Stimulated activated CD4-positive, alpha-beta T cell treated with anti-CD3 and anti-CD28 coated beads, Interleukin-1b, Interleukin-23, amount 100 ng/mL, for 1 hour (primary cell): Measurements from ENCODE around the gene RBMS3.

Experiments used
- DNase-seq, 2 donors: peaks; one replicate each; pipeline ENCODE4 v3.0.0-alpha.2; 2020; ENCODE audit warnings: low read depth in 2 of 2

The RBMS3 gene

DNA sequence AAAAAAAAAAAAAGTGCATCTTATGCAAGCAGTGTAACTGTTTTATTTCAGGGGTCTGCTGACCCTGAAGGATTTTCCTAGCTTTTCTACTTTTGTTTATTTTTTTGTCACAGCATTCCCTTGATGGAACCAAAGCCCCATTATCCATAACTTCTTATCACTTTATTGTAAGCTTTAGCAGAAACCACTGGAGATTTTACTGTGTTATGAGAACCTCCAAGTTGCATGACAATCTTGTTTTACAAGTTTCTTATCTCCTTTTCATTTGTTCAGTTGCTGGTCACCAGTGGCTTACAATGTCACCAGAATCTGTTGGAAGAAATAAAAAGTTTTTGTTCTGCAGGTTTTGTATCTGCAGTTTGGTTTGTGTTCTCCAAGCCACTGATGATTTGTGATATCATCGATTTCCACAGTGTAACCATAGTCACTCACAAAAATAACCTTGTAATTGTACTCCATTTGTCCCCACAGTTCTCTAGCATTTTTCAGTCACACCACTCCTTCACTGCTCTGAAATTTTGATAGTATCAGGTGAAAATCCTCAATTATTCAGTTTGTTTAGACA is 660.0 kb downstream of the RBMS3 start:
- no peak for DNase-seq

DNA sequence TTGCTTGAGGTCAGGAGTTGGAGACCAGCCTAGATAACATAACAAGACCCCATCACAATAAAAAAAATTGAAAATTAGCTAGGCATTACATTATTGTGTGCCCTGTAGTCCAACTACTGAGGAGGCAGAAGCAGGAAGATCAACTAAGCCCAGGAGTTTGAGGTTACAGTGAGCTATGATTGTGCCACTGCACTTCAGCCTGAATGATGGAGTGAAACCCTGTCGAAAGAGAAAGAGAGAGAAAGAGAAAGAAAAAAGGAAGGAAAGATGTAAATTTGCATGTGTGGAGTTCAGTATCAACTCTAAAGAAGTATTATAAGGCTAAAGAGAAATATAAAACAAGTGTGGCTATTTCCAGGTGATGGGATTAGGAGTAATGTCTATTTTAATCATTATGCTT is 661.4 kb downstream of the RBMS3 start:
- no peak for DNase-seq

DNA sequence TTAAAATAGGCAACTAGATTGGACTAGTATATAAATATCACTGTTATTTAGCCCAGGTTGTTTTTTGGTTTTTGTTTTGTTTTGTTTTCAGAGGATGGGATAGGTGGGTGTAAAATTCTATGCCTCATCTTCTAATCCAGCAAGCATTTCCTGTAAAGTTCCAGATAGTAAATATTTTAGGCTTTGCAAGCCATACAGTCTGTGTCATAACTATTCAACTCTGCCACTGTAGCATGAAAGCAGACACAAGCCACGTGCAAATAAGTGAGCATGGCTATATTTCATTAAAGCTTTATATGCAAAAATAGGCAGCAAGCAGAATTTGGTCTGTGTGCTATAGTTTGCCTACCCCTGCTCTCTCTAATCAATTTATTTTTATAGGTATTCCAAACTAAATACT is 668.3 kb downstream of the RBMS3 start:
- DNase-seq = no peak

DNA sequence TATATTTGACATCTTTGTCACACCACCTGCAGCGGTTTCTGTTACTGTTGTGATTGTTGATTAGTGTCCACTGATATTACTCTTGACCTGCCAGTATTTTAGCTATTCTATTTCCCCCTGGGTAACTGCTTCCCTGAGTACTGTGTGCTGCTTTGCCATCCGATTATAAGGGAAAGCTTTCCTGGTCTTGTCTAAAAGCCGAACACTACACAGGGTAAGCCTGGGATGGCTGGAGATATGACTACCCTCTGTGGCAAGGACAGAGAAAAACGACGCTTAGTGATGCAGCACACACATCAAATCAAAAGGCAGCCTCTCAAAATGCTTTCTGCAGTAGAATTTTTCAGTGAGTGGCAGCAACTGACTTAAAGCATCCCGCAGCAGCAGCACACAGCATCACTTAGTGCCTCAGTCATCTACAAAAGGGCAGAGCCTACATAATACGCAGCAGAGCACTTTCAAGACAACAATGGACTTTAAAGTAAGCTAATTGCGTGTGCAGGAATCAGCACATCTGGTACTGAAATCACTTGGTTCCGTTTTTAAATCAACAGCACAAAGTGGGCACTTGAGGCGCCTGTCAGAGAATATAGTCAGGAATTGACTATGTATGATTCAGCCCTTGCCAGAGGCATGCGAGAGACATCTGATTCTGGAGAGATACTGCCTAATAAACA is 669.2 kb downstream of the RBMS3 start:
- DNase-seq = no peak

DNA sequence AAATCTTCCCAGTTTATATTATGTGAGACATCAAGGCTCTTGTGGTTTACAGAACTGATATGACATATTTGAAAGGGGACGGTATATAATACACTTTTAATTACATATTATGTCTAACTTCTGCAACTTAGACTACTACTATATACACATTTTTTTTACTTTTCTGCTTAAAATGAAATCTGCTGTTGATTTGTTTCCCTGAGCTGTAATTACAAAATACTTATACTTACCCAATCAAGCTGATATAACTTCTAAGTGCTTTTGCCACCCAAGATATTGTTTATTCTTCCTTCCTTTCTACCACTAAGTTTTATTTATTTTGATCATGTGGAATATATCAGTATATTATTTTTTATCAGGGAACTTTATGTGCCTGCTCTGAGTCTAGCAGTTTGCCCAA is 671.6 kb downstream of the RBMS3 start:
- DNase-seq = no peak

DNA sequence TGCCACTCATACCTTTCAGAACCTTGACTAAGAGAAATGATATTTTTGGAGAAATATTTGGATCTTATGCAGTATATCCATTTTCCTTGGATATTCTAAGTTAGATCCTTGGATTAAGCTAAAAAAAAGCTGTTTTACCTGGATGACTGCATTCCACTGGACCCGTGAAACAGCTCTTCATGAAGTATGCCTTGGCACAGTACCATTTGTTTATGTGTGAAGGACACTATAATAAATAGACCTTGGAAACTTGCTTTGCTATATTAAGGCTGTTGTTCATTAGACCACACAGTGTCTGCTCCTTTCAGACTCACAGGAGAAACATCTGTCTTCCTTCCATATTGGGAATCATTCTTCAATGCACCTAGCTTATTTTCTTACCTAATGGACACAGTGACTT is 674.5 kb downstream of the RBMS3 start:
- DNase-seq = no peak

DNA sequence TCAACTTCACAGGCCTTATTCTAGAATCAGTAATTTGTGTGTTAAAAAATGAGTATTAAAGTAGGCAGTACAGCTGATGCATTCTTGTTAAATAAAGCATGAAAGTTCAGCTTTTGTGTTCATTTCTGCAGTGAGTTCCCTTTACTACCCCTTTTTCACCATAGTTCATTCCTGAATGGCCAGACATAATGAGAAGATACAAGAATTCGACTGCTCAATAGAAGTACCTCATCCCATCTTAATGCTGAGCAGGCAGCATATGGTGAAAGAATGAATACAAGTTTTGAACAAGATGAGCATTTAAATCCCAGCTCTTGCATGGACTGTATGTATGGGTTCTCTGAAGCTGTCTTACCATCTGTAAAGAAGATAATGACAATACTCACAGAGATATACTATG is 677.9 kb downstream of the RBMS3 start:
- DNase-seq = no peak

DNA sequence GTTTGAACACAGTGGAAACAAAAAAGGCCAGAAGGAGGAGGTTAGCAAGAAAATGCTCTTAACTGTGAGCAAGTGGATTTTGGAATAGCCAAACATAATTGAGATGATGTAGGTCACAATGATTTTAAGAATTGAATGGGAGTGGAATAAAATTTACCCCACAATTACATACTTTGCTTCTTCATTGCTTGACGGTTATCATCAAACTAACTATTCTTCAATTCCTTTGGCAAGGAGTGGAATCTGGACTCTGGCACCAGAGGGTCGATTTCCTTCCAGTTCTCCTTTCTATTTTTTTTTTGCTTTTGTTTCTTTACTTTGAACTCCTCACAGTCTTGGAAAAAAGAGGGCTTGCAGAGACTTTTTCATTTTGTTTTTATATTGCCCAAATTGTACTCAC is 691.0 kb downstream of the RBMS3 start:
- DNase-seq = no peak

DNA sequence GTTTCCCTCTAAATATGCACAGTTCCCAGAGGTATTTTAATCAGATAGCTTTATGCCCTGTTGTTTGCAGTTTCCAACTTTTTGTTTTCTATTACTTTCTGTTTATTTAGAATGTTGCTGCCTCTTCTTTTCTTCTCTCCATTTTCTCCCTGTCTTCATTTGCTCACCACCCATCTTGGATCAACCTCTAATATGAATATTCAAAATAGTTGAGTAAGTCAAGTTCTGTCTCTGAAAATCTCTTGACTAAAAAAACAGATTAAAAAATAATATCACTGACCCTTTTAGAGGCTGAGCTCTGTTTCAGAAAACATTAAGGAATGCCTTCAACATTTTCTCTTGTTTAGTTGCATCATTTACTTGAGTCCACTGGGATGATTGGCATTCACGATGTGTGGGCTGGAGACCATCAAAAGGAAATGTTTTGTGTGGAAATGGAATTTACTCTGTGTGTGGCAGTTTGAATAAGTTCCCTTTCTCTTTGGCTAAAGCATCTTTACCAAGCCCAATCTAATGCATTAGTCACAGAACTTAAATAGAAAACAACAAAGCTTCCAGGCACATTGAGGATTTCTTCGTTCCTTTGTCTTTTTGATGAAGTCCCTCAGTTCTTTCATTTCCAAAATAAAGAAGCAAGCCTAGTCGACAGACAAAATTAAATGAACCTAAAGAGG is 691.6 kb downstream of the RBMS3 start:
- DNase-seq = no peak

DNA sequence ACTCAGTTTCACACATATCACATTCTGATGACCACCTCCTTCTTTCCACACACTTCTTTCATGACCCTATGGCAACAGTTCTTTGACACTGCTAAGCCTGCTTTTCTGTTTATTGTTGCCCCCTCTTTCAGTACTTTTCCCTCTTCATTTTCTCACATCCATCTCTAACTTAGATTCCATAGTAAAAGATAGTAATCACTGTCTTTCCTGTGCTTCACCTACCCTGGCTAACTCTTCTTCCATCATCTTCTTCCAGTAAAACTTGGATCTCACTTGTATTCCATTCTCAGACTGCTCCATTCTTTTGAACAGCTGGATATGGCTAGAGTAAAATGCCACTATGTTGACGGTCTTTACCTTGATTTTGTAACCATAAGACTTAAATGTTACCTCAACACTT is 692.9 kb downstream of the RBMS3 start:
- no peak for DNase-seq

DNA sequence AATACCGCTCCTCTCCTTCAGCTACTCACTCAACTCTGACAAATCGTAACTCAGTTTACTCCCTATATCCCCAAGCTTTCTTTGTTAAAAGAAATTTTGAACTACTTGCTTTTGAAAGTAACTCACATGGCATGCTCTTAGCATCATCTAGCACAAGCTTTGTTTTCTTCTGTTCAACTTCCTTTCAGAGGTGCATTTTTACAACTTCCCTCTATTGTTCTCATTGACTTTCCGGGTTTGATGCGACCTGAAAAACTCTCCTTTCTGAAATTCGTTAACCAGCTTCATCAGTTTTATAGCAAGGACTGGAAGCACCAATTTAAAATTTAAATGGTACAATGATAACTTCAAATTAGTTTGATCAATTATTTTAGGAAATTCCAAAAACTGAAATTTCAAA is 696.0 kb downstream of the RBMS3 start:
- no peak for DNase-seq

DNA sequence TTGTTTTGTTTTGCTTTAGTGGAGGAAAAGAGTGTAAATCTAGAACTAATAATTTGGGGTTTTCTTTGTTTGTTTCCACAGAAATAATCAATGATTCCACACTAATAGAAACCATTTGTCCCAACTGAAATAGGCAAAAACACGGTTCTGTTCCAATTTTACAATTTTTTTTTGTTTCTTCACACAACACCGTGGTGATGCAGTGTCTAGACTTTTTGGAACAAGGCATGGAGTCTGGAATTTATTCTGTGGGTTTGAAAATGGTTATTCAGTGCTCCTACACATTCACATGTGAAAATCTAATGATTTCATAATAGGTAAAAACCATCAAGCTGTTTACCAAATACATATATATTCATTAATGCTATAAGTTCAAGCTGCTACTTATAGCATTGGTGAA is 696.5 kb downstream of the RBMS3 start:
- no peak for DNase-seq

DNA sequence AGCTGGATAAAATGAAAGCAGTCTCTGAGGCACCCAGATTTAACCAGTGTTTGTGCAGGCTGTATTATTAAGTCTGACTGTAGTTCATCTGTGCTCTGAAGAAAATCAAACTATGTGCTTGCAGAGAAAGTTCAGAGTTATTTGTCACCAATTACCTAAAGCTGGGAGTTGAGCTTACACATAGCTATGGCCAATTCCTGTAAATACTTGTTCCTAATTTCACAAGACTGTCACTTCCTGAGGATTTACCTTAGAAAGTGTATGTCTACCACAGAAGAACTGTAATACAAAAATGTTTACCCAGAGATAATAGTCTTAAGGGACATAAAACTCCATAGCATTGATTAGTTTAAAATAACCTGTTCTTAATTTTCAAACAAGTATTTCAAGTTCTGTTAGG is 697.2 kb downstream of the RBMS3 start:
- no peak for DNase-seq

DNA sequence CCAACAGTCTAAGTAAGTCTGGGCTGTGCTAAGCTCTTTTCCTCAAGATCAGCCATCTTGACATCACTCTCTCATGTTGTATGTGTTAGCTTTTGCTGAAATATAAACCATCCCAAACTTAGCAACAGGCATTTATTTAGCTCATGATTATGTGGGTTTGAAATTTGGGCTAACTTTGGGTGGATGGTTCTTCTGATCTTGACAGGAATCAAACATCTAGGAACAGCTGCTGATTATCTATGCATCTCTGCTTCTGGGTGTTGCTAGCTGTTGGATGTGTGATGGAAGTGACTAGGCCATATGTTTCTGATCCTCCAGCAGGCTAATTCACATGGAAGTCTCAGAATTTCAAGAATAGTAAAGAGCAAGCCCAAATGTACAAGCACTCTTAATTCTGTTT is 710.3 kb downstream of the RBMS3 start:
- DNase-seq = no peak

DNA sequence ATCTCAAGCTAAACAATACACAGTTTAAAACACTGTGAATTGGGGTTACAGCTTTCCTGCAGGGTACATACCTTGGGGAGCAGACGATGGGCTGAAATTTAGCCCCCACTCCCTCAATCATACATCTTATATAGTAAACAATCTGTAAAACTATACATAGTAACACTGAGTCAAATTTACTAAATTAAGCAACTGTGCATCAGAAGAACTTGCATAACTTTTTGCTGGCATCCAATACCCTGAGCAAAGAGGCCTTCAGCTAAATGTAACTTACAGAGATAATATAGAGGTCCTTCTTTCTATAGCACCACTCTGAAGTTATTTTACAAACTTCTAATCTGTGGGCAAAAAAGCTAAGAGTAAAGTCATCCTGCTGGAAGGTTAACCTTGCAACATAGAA is 721.9 kb downstream of the RBMS3 start:
- no peak for DNase-seq

DNA sequence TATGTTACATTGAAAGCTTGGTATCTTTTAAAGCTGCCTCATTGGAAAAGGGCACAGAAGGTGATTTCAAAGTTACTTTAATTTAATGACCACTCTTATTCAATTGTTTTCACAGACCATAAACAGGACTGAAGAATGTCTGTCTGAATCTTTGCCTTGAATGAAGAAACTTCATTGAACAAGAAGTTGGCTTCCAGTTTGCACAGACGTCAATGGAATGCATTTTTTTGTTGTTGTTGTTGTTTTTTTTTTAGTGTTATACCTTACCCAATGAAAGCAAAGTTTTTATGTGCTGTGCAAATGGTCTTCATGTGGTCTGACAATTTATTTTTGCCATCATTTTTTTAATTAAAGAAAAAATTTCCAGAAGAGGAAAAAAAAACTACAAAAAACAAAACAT is 722.9 kb downstream of the RBMS3 start:
- no peak for DNase-seq

DNA sequence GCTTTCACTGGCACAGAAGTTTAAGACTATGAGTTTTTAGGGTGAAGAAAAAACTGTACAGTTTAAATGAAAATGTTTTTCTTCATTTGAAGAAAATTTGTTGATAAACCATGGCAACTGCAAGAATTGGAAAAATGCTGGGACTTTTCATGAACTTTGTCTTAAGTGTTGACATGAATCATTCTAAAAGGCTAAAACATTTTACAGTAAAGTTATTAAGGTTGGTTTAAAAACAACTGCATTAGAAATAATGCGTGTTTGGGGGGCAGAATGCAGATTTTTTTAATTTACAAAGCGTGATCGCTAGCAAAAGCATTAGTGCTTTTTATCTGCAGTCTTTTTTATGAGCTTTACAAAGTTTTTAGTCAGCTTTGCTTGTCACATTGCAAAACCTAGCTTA is 723.6 kb downstream of the RBMS3 start:
- no peak for DNase-seq

DNA sequence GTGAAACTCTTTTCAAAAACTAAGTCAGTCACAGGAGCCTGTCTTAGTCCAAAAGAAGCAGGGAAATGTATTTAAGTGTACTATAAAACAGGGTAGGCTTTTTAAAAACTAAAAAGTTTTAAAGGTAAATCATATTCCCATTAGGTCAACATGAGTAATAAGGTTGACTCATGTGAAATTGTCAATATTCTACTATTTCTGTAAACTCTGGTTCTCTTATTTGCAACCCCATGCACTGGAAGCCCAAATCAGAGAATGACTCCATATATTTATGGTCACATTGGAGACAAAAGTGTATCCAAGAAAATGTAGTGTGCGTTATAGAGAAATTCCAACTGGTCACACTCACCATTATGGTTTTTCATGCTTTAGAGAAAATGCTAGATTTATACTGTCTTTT is 725.2 kb downstream of the RBMS3 start:
- no peak for DNase-seq

DNA sequence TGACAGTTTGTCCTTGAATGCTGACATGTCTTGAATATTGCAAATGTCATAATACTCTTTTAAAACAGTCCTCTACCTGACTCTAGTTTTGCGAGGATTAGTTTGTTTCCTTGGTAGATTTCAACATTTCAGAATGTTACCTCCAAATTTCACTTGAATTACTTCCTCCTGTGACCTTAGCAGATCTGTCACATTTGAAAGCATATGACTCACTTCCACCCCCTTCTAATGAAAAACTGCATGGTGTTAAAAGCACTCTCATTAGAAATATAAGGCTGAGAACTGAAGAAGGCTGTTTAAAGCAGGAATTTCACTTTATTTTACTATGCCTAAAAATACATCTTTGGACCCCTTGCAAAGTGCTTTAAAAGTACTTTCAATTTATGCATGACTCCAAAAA is 726.8 kb downstream of the RBMS3 start:
- DNase-seq = no peak

DNA sequence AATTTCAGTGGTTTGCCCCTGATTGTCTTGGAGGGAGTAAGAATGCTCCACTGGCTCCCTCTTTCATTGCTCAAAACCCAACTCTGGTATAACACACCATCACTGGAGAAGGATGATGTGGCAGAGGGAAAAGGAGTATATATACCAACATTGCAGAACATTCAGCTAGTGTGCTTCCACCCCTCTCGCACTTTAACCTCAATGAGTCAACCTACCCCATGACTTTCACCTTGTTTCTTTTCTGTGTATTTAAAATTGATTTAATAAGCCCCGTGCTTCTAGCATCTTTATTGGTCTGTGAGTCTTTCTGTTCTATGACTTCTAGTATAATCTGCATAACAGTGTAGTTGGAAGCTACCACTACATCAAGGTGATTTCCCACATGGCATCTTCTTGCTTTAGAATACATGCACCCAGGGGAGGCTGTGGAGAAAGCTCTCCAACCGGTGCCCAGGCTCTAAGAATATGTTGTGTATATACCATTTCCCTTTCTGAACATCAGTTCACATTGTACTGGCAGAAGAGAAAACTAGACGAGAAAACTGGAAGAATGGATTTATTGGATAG is 730.4 kb downstream of the RBMS3 start:
- DNase-seq = no peak

DNA sequence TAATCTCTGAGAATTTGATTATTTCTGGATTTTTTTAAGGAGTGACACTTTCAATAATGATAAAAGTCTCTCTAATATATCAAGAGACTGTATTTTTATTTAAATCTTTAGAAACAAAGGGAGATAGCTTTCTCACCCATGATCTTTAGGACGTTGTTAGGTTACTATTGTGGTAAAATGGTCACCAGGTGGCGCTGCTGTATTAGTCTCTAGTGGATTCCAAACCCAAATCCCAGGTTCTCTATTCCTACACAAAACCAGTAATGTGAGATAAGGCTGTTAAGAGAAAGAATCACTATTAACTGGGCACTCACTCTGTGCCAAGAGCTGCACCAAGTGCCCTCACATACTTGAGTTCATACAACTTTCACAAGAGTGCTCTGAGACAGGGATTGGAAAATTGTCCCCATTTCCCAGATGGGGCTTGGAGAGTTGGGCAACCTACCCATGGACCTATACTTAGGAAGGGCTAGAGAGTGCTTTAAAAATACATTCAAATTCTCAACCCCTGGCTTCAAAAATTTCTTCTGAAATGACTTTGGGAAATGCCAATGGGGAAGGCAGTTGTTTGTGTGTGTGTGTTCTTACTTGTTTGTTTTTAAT is 732.2 kb downstream of the RBMS3 start:
- DNase-seq = peak in 1 of 2 donors; percentile 11

DNA sequence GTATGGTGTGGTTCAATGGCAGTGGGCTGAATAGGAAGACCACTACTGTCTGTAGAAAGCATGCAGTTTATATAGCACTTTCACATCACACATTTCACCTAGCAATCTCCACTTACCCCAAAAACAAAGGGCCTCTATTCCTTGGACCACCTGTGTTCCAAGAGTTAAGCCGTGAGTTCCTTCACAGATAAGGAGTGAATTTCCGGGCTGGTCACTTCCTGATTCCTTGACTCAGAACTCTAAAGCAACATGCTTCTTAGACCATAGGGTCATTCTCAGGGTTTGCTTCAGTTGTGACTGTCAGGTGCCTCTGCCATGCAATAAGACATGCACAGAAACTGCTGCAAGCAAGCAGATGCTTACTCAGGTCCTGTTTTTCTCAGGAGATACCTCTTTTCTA is 737.0 kb downstream of the RBMS3 start:
- no peak for DNase-seq

DNA sequence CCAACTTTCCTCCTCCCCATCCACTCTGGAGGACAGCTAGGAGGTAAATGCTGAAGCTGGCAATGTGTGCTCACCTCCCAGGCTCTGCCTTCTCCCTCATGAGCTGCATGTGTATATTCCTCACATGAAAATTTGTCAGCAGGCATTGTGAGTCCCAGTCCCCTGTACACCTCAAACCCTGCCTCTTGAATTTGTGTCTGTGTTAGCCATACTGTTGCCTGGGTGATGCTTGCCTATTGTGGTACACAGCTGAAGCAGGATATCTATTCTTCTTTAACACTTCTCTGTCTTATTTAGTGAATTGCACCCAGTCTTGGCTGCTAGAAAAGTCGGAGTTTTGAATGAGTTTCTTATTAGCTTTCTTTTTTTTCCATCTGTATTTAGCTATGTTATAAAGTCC is 739.5 kb downstream of the RBMS3 start:
- no peak for DNase-seq
